ENCODE measurements around the gene PRR3.
"Not testable (repeated sequence)": the region's sequence is repeated elsewhere in the genome, so short reads cannot be mapped to it uniquely, and the experiment has no call there.

Gene PRR3

DNA sequence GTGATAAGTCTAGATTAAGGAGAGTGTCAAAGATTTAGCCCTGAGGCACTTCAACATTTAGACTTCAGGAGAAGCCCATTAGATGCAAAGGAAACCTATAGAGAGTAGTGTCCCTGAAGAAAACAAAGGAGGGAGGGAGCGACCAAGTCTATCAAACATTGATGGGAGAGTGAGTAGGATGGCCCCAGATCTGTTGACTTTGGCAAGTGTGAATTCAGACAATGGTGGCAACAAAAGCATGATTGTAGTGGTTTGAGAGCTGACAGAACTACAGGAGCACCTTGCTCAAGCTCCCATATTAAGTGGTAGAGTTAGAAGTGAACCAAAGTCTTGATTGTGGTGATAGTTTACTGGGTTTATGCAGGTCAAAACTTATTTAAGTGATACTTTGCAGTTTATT lies 13.2 kb downstream of the PRR3 start:
- in situ Hi-C loops (cut with MboI; ENCODE audit: low sequenced_read_pairs): no loop called here

DNA sequence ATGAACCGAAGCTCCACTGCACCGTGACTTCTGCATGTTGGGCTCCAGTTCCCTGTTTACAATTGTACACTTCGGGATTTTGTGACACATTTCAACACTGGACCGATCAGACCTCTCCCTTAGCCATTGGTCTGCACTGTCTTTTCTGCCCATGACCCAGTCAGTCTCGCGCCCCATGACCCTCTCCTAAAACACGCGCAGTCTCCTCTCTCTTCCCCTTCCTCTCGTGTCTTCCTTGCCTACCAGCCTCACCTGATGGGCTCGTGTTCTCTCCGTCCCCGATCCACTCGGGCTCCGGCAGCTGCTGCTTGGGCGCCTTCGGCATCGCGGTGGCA lies 13.6 kb downstream of the PRR3 start:
- in situ Hi-C loops (cut with MboI; ENCODE audit: low sequenced_read_pairs): no loop called here

DNA sequence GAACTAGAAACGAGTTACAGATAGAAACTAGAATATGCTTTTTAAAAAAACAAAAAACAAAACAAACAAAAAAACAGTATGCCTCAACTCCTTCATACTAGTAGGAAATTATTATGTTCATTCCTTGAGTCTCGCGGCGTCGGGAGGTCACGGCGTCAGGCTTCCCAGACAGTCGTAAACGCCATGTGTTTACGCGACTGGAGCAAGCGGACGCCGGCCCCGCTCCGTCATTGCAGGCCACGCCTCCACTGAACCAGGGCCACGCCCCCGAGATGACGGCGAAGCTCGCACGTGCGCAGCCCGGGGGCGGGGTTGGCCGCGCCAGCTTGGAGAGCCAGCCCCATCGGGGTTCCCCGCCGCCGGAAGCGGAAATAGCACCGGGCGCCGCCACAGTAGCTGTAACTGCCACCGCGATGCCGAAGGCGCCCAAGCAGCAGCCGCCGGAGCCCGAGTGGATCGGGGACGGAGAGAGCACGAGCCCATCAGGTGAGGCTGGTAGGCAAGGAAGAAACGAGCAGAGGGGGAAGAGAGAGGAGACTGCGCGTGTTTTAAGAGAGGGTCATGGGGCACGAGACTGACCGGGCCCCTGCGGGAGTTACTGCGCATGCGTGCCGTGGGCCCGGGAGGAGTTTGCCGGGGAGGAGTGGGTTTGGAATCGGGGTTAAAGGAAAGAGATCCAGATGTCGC lies 14.1 kb downstream of the PRR3 start, which contains the start of gene ABCF1:
ABCF1 (plus strand) TSS at position 368 of the 687 bp plus-strand sequence; CDS start at position 414, 46 bp downstream.
- in situ Hi-C loops (cut with MboI; ENCODE audit: low sequenced_read_pairs): no loop called here

DNA sequence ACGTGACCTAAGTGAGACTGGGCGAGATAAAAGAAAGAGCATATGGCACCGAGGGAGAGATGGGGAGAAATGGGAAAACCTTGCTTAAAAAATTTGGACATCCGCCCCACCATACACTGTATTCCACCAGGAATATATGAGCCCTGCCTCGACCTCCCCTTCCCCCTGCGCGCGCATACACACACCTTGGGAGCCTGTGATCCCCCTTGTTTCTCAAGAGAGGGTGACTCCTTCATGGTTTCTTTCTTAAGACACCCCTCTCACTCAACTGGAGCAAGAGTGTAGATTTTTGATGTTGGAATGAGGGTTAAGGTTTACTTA lies 14.6 kb downstream of the PRR3 start:
- in situ Hi-C loops (cut with MboI; ENCODE audit: low sequenced_read_pairs): no loop called here

DNA sequence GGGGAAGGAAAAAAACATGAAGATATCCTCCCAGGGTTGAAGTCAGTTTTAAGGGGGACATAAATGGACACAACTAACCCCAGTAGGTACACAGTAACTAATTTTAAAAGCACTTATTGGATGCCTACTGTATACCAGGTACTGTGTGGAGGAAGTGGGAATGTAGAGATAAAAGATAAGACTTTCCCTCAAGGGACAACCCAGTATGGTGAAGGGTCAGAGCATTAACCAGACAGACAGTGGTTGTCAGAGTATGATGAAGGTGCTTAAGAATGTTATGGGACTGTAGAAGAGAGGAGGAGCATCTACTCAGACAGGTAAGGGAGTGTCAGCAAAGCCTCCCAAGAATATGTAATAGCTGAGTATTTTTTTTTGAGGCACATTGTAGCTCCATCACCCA lies 15.1 kb downstream of the PRR3 start:
- in situ Hi-C loops (cut with MboI; ENCODE audit: low sequenced_read_pairs): no loop called here

DNA sequence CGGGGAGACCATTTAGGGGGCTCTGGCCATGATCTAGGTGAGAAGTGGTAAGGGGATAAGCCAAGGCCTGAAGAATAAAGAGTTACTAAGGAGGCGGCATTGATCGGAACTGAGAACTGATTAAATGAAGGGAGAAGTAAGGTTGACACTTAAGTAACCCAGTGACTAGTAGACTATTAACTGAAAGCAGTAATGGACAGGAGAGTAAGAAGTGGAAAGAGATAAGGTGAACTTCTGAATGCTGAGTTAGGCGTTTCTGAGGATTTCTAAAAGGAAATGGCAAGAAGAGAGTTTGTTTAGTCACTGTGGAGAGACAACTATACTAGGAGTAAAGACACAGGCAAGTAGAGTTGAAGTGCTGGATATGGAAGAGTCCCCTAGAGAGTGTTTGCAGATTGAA lies 16.0 kb downstream of the PRR3 start:
- in situ Hi-C loops (cut with MboI; ENCODE audit: low sequenced_read_pairs): no loop called here

DNA sequence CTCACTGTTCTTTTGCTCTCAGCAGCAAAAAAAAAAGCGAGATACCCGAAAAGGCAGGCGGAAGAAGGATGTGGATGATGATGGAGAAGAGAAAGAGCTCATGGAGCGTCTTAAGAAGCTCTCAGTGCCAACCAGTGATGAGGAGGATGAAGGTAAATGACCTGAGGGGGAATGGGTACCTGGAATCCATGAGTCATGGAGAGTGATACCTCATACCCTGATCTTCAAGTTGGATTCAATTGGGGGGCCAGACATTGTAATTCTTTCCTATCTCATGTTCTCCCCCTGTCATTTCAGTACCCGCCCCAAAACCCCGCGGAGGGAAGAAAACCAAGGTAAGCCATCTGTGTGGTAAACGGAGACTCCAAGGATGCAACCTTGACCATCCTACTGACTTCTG lies 21.0 kb downstream of the PRR3 start:
- in situ Hi-C loops (cut with MboI; ENCODE audit: low sequenced_read_pairs): no loop called here

DNA sequence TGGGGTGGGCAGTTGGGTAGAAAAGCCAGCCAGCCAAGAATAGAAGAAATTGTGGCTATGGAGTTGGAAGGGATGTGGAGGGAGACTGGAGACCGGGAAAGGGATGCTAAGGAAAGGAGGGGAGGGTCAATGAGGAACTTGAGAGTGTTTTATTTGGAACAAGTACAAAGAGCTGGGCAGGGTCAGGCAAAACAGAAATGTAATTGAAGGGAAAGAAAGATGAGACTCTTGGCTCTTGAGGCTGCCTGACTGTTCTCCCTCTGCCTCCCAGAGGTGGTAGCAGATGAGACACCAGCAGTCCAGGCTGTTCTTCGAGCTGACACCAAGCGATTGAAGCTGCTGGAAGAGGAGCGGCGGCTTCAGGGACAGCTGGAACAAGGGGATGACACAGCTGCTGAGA lies 26.8 kb downstream of the PRR3 start:
- in situ Hi-C loops (cut with MboI; ENCODE audit: low sequenced_read_pairs): no loop called here

DNA sequence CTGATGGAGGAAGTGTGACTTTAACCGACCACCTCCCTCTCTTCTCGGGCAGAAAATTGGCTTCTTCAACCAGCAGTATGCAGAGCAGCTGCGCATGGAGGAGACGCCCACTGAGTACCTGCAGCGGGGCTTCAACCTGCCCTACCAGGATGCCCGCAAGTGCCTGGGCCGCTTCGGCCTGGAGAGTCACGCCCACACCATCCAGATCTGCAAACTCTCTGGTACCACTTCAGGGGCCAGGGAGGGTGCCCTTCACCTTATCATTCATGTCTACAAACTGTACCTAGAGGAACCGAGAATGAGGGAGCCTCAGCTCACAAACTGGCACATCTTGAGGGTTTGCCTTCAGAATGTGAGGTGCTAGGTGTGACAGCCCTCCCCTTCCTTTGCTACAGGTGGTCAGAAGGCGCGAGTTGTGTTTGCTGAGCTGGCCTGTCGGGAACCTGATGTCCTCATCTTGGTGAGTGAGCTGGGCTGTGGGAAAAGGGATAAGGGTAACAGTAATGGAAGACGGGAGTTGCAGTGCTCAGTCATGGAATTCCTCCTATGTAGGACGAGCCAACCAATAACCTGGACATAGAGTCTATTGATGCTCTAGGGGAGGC lies 32.8 kb downstream of the PRR3 start:
- in situ Hi-C loops (cut with MboI; ENCODE audit: low sequenced_read_pairs): no loop called here

DNA sequence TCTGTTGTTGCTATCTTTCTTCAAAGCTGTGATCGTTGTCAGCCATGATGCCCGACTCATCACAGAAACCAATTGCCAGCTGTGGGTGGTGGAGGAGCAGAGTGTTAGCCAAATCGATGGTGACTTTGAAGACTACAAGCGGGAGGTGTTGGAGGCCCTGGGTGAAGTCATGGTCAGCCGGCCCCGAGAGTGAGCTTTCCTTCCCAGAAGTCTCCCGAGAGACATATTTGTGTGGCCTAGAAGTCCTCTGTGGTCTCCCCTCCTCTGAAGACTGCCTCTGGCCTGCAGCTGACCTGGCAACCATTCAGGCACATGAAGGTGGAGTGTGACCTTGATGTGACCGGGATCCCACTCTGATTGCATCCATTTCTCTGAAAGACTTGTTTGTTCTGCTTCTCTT lies 33.4 kb downstream of the PRR3 start:
- in situ Hi-C loops (cut with MboI; ENCODE audit: low sequenced_read_pairs): no loop called here

DNA sequence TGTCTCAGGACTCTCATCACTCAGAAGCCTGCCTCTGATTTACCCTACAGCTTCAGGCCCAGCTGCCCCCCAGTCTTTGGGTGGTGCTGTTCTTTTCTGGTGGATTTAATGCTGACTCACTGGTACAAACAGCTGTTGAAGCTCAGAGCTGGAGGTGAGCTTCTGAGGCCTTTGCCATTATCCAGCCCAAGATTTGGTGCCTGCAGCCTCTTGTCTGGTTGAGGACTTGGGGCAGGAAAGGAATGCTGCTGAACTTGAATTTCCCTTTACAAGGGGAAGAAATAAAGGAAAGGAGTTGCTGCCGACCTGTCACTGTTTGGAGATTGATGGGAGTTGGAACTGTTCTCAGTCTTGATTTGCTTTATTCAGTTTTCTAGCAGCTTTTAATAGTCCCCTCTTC lies 33.9 kb downstream of the PRR3 start:
- in situ Hi-C loops (cut with MboI; ENCODE audit: low sequenced_read_pairs): no loop called here

DNA sequence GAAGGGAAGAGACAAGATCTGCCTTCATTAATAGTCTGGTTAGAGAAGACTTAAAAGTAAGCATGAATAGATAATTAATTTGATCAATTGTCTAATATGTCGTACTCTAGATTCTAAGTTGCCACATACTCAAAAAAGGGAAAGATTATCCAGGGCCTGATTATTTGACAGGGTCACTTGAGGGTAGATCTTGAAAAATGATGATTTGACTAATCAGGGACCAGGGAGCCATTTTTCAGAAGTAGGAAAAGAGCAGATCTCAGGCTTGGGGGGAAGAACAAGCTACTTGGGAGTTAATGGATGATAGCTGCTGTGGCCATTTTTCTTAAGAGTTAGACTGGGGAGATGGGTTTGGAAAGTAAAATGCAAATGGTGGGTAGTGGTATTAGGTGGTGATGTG lies 35.2 kb downstream of the PRR3 start:
- in situ Hi-C loops (cut with MboI; ENCODE audit: low sequenced_read_pairs): no loop called here

DNA sequence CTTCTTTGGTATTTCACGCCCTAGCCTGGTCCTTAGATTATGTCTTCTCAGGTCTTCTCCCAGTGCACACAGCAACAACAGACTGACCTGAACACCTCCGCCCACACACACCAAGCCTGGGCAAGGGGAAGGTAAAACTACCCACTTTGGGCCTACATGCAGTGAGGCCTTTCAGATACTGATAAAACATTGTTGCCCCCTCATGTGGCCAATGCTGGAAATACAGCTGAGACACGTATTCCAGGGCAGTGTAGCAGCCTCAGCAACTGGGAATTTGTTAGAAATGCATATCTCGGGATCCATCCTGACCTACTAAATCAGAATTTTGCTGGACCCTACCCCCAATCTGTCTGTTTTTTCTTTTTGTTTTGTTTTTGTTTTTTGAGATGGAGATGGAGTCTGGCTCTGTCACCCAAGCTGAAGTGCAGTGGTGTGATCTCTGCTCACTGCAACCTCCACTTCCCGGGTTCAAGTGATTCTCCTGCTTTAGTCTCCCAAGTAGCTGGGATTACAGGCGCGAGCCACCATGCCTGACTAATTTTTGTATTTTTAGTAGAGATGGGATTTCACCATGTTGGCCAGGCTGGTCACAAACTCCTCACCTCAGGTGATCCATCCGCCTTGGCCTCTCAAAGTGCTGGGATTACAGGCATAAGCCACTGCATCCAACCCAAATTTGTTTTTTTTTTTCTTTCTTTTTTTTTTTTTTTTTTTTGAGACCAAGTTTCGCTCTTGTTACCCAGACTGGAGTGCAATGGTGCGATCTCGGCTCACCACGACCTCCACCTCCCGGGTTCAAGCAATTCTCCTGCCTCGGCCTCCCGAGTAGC lies 40.4 kb downstream of the PRR3 start:
- in situ Hi-C loops (cut with MboI; ENCODE audit: low sequenced_read_pairs): not testable (repeated sequence)

DNA sequence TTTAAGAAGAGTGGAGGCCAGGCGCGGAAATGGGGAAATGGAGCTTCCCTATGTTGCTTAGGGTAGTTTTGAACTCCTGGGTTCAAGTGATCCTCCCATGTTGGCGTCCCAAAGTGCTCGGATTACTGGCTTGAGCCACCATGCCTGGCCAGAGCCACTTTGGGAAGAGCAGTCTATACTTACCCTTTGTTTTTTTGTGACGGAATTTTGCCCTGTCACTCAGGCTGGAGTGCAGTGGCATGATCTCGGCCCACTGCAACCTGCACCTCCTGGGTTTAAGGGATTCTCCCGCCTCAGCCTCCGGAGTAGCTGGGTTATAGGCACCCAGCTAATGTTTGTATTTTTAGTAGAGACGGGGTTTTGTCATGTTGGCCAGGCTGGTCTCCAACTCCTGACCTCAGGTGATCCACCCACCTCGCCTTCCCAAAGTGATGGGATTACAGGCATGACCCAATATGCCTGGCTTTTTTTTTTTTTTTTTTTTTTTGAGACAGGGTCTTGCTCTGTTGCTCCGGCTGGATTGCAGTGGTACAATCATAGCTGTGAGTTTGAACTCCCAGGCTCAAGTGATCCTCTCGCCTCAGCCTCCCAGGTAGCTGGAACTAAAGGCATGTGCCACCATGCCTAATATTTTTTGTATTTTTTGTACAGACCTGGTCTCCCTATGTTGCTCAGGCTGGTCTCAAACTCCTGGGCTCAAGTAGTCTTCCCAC lies 42.0 kb downstream of the PRR3 start:
- in situ Hi-C loops (cut with MboI; ENCODE audit: low sequenced_read_pairs): no loop called here

DNA sequence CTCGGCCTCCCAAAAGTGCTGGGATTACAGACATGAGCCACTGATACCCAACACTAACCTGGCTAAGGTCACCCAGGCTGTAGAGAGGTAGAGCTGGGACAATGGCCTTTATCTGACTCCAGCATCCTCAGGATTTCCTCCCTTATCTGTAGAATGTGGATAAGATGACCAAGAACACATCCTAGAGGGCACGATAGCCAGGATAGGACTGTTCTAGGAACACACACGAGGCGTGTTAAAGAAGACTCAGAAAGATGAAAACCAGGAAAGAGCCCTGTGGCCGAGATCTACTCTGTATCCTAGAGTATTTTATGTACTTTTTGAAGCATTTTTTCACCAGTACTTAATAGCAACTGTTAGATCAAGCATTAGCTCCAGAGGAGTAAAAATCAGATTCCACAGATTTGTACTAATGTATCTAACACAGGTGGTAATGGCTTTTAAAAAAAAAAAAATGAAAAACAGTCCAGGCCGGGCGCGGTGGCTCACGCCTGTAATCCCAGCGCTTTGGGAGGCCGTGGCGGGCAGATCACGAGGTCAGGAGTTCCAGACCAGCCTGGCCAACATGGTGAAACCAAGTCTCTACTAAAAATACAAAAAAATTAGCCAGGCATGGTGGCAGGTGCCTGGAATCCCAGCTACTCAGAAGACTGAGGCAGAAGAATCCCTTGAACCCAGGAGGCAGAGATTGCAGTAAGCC lies 42.7 kb downstream of the PRR3 start:
- in situ Hi-C loops (cut with MboI; ENCODE audit: low sequenced_read_pairs): no loop called here

DNA sequence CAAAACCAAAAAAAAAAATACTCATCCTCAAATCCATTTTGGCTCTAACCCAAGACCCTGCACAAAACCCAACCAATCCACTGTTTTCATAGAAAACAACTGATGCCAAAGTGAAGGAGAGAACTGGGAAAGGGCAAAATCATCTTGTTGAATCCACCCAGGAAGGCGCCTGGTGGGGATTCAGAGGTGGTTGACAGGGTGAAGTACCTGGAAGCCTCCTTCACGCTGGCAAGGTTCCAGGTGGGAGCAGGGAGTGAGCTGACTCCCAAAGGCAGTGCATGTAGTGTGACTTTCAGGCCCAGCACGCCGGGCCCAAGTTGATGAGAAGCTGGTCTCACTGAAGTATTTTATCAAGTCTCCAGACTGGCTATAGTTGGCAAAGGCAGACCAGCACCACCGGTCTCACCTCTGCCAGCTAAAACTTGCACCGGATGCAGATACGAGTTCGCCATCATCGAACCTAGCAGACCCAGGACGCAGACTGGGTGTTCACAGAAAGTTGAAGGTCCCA lies 43.4 kb downstream of the PRR3 start:
- in situ Hi-C loops (cut with MboI; ENCODE audit: low sequenced_read_pairs): no loop called here

DNA sequence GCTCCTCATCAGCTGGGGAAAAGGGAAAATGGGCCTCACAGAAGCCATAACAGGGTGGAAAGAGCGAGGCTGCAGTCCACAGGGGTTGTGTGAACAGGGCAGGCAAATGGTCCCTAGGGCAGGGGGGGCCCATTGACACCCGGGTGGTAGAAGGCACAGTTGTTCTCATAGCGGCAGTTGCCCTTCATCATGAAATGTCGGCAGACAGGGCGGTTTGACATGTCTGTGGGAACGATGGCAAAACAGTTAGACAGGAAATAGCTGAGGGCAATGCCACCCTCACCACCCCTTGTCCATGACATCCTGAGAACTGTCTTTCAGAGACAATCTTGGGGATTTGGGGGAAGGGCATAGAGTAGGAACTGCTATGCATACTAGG lies 44.3 kb downstream of the PRR3 start:
- in situ Hi-C loops (cut with MboI; ENCODE audit: low sequenced_read_pairs): no loop called here

DNA sequence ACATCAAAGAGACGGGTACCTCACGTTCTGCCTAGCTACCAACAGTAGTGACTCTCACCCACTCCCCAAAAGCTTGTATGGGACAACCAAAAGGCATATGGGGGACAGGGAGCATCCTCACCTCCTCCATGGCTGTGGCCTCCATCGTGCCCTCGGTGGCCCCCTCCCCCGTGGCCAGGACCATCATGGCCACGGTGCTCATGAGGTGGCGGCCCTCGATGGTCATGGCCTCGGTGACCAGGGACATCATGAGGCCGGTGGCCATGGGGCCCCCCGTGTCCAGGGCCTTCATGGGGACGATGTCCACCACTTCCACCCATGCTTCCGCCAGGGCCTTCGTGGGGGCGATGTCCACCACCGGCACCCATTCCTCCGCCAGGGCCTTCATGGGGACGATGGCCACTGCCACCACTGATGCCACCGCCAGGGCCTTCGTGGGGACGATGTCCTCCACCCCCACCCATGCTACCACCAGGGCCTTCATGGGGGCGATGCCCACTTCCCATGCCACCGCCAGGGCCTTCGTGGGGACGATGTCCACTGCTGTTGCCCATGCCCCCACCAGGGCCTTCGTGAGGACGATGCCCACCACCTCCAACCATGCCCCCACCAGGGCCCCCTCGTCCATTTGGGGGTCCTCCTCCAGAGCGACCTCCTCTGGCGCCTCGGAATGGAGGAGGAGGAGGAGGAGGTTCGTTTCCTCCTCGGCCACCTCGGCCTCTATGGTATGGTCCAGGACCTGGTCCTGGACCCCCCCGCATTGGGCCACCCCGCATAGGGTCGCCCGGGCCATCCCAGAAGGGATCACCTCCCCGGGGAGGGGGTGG lies 44.9 kb downstream of the PRR3 start:
- in situ Hi-C loops (cut with MboI; ENCODE audit: low sequenced_read_pairs): no loop called here

DNA sequence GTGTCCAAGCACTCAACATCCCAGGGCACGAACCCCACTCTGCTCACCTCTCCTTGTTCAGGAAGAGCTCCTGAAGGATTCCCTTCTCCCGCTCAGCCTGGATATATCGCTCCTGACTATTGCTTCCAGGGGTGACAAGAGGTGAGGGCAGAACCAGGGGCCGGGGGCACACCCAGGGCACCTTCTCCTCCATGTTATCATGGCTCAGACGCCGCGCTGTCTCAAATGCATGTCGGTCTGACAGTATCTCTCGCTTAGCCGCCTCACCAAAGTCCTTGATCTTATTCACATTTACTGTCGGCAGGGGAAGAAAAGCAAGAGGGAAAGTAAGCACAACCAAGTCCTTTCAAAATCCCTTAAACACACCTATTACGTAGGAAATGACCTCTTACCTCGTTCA lies 46.9 kb downstream of the PRR3 start:
- in situ Hi-C loops (cut with MboI; ENCODE audit: low sequenced_read_pairs): no loop called here

DNA sequence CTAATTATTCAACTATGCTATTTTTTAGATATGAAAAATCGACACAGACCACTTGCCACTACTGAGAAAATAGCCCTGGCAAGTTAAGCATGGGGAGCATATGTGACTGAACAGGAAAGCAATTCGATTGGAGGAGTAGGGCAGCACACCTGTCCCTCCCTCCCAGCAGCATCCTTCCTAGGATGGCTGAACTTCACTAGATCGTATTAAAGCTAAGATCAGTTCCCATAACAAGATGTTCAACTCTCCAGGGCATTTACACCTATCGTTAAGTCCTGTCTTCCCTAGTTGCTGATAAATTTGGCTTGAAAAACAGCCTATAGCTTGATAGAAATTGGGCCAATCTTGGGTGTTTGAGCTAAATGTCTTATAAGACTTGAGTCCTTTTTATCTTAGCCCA lies 53.0 kb downstream of the PRR3 start:
- in situ Hi-C loops (cut with MboI; ENCODE audit: low sequenced_read_pairs): no loop called here

Measured in hTERT RPE-1 (cell line).